ENCODE data around the gene ZRSR2. TPM values are rescaled to one million over a fixed set of nuclear protein-coding genes. Genes with fewer than 3 reads are reported as not detected.
A peak's percentile ranks its signal among the peaks of the same experiment; 100 is the strongest.

Gene ZRSR2
- total and polyA plus RNA-seq, 9 of the 15 experiments (the other 6 are each of a cell fraction or from before 2014, with no cell fraction given) = 3.5 to 19.5 (median 8.6) TPM

- TF ChIP-seq SP2 (IDR thresholded peaks at IDR 0.05; ENCODE audit: extremely low read depth, low read depth, low read length, poor library complexity, severe bottlenecking) = no peak
- no peak for TF ChIP-seq TCFL5 (CRISPR knock-in tag; conservative IDR thresholded peaks at IDR 0.05)
- no peak for TF ChIP-seq GTF2E2 (tag; IDR thresholded peaks at IDR 0.05)
- TF ChIP-seq MTF1 (CRISPR knock-in tag; IDR thresholded peaks at IDR 0.05; ENCODE audit: borderline replicate concordance) = no peak
- TF ChIP-seq ZNF561 (CRISPR knock-in tag; conservative IDR thresholded peaks at IDR 0.05) = no peak
- no peak for TF ChIP-seq SREBF2 (CRISPR knock-in tag; IDR thresholded peaks at IDR 0.05)
- no peak for TF ChIP-seq CBX8 (IDR thresholded peaks at IDR 0.05; ENCODE audit: borderline replicate concordance, extremely low read depth, low read depth, low read length, poor library complexity, severe bottlenecking)
- TF ChIP-seq DDX20 (tag; IDR thresholded peaks at IDR 0.05; ENCODE audit: low read depth) = no peak
- peak; percentile 64 for TF ChIP-seq TAF1 (IDR thresholded peaks at IDR 0.05; ENCODE audit: control insufficient read depth, extremely low read depth, insufficient read depth, low read length, severe bottlenecking)
- no peak for TF ChIP-seq NFATC3 (IDR thresholded peaks at IDR 0.05)
- no peak for TF ChIP-seq GMEB1 (CRISPR knock-in tag; IDR thresholded peaks at IDR 0.05)
- no peak for TF ChIP-seq KDM2B (CRISPR knock-in tag; IDR thresholded peaks at IDR 0.05)
- TF ChIP-seq HDAC6 (IDR thresholded peaks at IDR 0.05; ENCODE audit: low read depth, low read length) = no peak
- TF ChIP-seq JUND (IDR thresholded peaks at IDR 0.05; ENCODE audit: borderline replicate concordance, low read depth, low read length) = no peak
- no peak for TF ChIP-seq JUND (tag; IDR thresholded peaks at IDR 0.05; ENCODE audit: borderline replicate concordance, low read depth, low read length)
- no peak for TF ChIP-seq SIRT6 (IDR thresholded peaks at IDR 0.05; ENCODE audit: low read depth, low read length)
- TF ChIP-seq FIP1L1 (IDR thresholded peaks at IDR 0.05; ENCODE audit: low read depth, low read length, poor library complexity, severe bottlenecking) = no peak
- TF ChIP-seq CREB3 (tag; conservative IDR thresholded peaks at IDR 0.05; ENCODE audit: low read depth) = no peak
- TF ChIP-seq ZNF655 (CRISPR knock-in tag; IDR thresholded peaks at IDR 0.05) = no peak
- TF ChIP-seq ARHGAP35 (IDR thresholded peaks at IDR 0.05; ENCODE audit: partially characterized antibody) = no peak
- no peak for TF ChIP-seq RHOXF2B (CRISPR knock-in tag; conservative IDR thresholded peaks at IDR 0.05)
- no peak for TF ChIP-seq BRD9 (IDR thresholded peaks at IDR 0.05; ENCODE audit: low read depth, partially characterized antibody)
- no peak for TF ChIP-seq TSC22D4 (tag; IDR thresholded peaks at IDR 0.05)
- TF ChIP-seq L3MBTL2 (IDR thresholded peaks at IDR 0.05) = peak; percentile 42; the same call in 1 of the 2 replicates
- no peak for TF ChIP-seq ZNF76 (CRISPR knock-in tag; IDR thresholded peaks at IDR 0.05; ENCODE audit: borderline replicate concordance)
- TF ChIP-seq SMARCA5 (IDR thresholded peaks at IDR 0.05) = no peak
Observed at GRCh38 chrX:15789979-15790768, at the start of gene ZRSR2 (continued).
